HepG2 (cell line): ENCODE results near the gene STRA6. TPM values are rescaled to one million over a fixed set of nuclear protein-coding genes. Genes with fewer than 3 reads are reported as not detected.

Experiments used
- ATAC-seq: fragments of 200-7000 bp; cut with Tn5 transposase; 3 replicates; pipeline ENCODE4 v1.9.1; 2020; ENCODE audit warnings: mild to moderate bottlenecking, moderate library complexity
- BruUV-seq: library from RNA; stranded (reverse); fragments of 400-500 nt; replicated peaks from 2 replicates; lab custom pipeline; 2021; lab: Mats Ljungman, UMichigan
- CTCF ChIA-PET: fragments of 300-600 bp; formaldehyde crosslinking; extraction: SDS; loops from one replicate; lab custom pipeline; 2021; ENCODE audit warnings: low total read pairs, inconsistent platforms, low intra/inter-chr PET ratio; lab: Yijun Ruan, JAX
- POLR2A ChIA-PET: fragments of 350-600 bp; sonication (Branson Sonifier 250); formaldehyde crosslinking; loops from one replicate; lab custom pipeline; 2020; ENCODE audit warnings: antibody characterized with exemption, inconsistent platforms; lab: Yijun Ruan, JAX
- DNase-seq: peaks from one replicate; pipeline ENCODE4 v3.0.0-alpha.2; 2015; ENCODE audit warnings: low spot score
- FAIRE-seq: peaks from 3 replicates; lab custom pipeline; 2011; peaks lifted over from hg19 to GRCh38; lab: Jason Lieb, UNC
- H2AFZ ChIP-seq: one replicate; pipeline ENCODE4 v1.6.1; 2011; ENCODE audit warnings: low read length, inconsistent platforms
- H3K27ac ChIP-seq: fragments of 300-600 bp; 3 replicates; pipeline ENCODE4 v1.8.0; 2011; ENCODE audit warnings: mixed run types, mild to moderate bottlenecking, mixed read lengths, low read length, inconsistent platforms; ENCODE audit not compliant: insufficient read depth; ENCODE audit errors: extremely low read length
- H3K27me3 ChIP-seq, 2 experiments: fragments of 200-600 bp in 1 of 2; 2 replicates in 1 of 2; 3 replicates in 1 of 2; pipeline versions ENCODE4 v1.6.0 to v1.8.0; 2011; ENCODE audit warnings: low read length in 2 of 2, mild to moderate bottlenecking in 2 of 2, moderate library complexity in 2 of 2, inconsistent platforms in 1 of 2; ENCODE audit not compliant: insufficient read depth in 2 of 2, control insufficient read depth in 1 of 2
- H3K36me3 ChIP-seq, 2 experiments: fragments of 200-600 bp in 1 of 2; replicated peaks in 1 of 2; 2 replicates in 1 of 2; 3 replicates in 1 of 2; pipeline versions ENCODE4 v1.5.1 to v1.8.0; 2011; ENCODE audit warnings: low read length in 2 of 2, inconsistent platforms in 1 of 2; ENCODE audit not compliant: insufficient read depth in 2 of 2, control insufficient read depth in 1 of 2
- H3K4me1 ChIP-seq: 2 replicates; pipeline ENCODE4 v1.5.1; 2012; ENCODE audit warnings: low read length, inconsistent platforms; ENCODE audit not compliant: insufficient read depth
- H3K4me2 ChIP-seq: 2 replicates; pipeline ENCODE4 v1.6.0; 2011; ENCODE audit warnings: low read depth, low read length, inconsistent platforms
- H3K4me3 ChIP-seq, 3 experiments: fragments of 200-600 bp in 1 of 3; sonication (generic), shearing (Covaris generic) in 1 of 3; replicated peaks in 1 of 3; 2 replicates each; pipeline ENCODE4 v1.5.1; 2011 to 2016; ENCODE audit warnings: low read length in 3 of 3, inconsistent platforms in 2 of 3, low read depth in 2 of 3, mild to moderate bottlenecking in 2 of 3, control low read depth in 1 of 3, mixed read lengths in 1 of 3; ENCODE audit not compliant: insufficient read depth in 1 of 3
- H3K79me2 ChIP-seq: one replicate; pipeline ENCODE4 v1.6.1; 2011; ENCODE audit warnings: low read length, inconsistent platforms; ENCODE audit not compliant: insufficient read depth
- H3K9ac ChIP-seq: 2 replicates; pipeline ENCODE4 v1.6.0; 2011; ENCODE audit warnings: mild to moderate bottlenecking, low read depth, low read length, inconsistent platforms; ENCODE audit not compliant: insufficient read depth
- H3K9me3 ChIP-seq: 2 replicates; pipeline ENCODE4 v1.5.1; 2012; ENCODE audit warnings: mild to moderate bottlenecking, low read length
- H4K20me1 ChIP-seq: 2 replicates; pipeline ENCODE4 v1.6.0; 2011; ENCODE audit warnings: inconsistent platforms, mild to moderate bottlenecking, low read length, moderate library complexity; ENCODE audit not compliant: insufficient read depth
- EZH2 ChIP-seq: conservative IDR thresholded peaks from 2 replicates; pipeline ENCODE4 v1.6.1; 2012; ENCODE audit warnings: mild to moderate bottlenecking, low read depth, low read length, moderate library complexity
- LCORL ChIP-seq, 2 experiments: fragments of 450-650 bp in 1 of 2; sonication (generic) in 1 of 2; formaldehyde crosslinking in 1 of 2; IDR thresholded peaks; 2 replicates each; pipeline versions ENCODE4 v1.5.0 to v1.6.1; 2017 to 2020; ENCODE audit warnings: antibody characterized with exemption in 1 of 2, missing genetic modification reagents in 1 of 2
- ZNF703 ChIP-seq: sonication (generic); formaldehyde crosslinking; IDR thresholded peaks from 2 replicates; pipeline ENCODE4 v1.5.1; 2020; ENCODE audit warnings: missing genetic modification reagents, mild to moderate bottlenecking, moderate library complexity, borderline replicate concordance
- WGBS: methylation state at CpG from one replicate; pipeline ENCODE4 v1.1.6; 2017; ENCODE audit warnings: low lambda C conversion rate; 5-methylcytosine and 5-hydroxymethylcytosine counted together
- in situ Hi-C: cut with HindIII; loops from 2 replicates; pipeline ENCODE4 v1.10.0; 2017; ENCODE audit warnings: low pct_unique_long_range_greater_than_20kb; ENCODE audit not compliant: extremely low pct_ligation_motif_present
- intact Hi-C: fragments of 100-400 bp; cut with micrococcal nuclease; formaldehyde crosslinking; loops from one replicate; pipeline ENCODE4 v1.10.0; 2022; ENCODE audit not compliant: unreplicated experiment
- polyA plus RNA-seq, 8 experiments: library from polyadenylated mRNA; depleted of rRNA in 3 of 8; stranded (reverse) in 7 of 8; unstranded in 1 of 8; fragments of >200 nt; fragmentation: Illumina TruSeq in 4 of 8; extraction: Trizol in 4 of 8; gene quantifications; 2 replicates each; pipeline versions ENCODE4 v1.2.1 to v1.2.3, GENCODE V29; 2011 to 2016; ENCODE audit warnings: low read depth in 4 of 8, missing spikeins in 1 of 8, mixed read lengths in 1 of 8; ENCODE audit not compliant: insufficient read depth in 1 of 8
- small RNA-seq, 3 experiments: library from RNA; depleted of rRNA; stranded (forward); fragments of <200 nt; gene quantifications; one replicate each; pipeline ENCODE3, GENCODE V24; 2012; ENCODE audit warnings: low read depth in 2 of 3, low replicate concordance in 1 of 3; ENCODE audit not compliant: insufficient read length in 3 of 3, insufficient read depth in 2 of 3
- total RNA-seq, 5 experiments: library from RNA; depleted of rRNA; stranded (reverse); fragments of >200 nt; fragmentation: Illumina TruSeq; extraction: Trizol; gene quantifications; 2 replicates each; pipeline ENCODE4 v1.2.3, GENCODE V29; 2016; ENCODE audit warnings: low read depth in 1 of 5

The STRA6 gene
- total and polyA plus RNA-seq, 2 of the 13 experiments (the other 11 are each of a cell fraction or from before 2014, with no cell fraction given): 1.6 to 2.1 TPM

DNA sequence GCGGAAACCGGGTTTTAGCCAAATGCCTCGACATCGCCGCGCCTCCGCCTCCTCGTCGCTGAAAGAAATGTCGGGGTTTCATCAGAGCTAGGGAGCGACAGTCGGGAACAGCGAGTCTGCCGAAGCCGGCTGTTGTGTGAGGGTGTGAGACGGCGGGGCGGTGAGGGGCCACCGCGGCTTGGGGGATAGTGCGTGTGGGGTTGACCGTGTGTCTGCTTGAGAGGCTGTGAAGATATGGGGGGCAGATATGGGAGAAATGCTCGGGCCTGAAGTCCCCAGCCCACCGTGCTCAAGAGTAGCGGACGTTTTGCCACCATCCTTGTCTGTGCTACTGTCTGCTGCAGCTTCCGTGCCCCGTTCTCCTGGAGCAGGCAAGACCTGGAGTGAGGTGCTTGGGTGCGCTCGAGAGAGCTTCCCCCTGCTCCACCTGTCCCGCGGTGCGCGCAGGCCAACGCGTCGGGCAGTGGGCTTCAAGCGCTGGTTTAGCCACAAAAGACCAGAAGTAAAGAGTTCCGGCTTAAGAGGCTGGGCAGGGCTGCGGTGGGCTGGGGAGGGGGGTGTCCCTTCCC, 72.9 kb downstream of the STRA6 start:
- Histone ChIP-seq H3K9ac (no peak overlapping the region), H3K27me3 (peaks cover 10 to 53% of the 10 kb centered on the region in 2 experiments; a peak in 4 of 5 replicates), H3K4me2 (no peak overlapping the region), H3K27ac (no peak overlapping the region), H3K4me3 (no peak overlapping the region), H2AFZ (no peak overlapping the region), H4K20me1 (0 out of 2 replicates have a peak, but pooled peaks cover 2% of the 10 kb centered on the region), H3K9me3 (no peaks in the 10 kb centered on the region), H3K79me2 (no peaks in the 10 kb centered on the region), H3K4me1 (no peaks in the 10 kb centered on the region), H3K36me3 (no peaks in the 10 kb centered on the region)
- in situ Hi-C loops (loop anchor here (5.0 kb wide), 1 partner anchor 178 kb away; no protein-coding TSS in a partner anchor), intact Hi-C loops (no loop called here)
- no peak for ATAC-seq
- TF ChIP-seq EZH2 (peak; percentile 86), LCORL (IDR thresholded peaks at IDR 0.05) (no peak), LCORL (CRISPR knock-in tag; IDR thresholded peaks at IDR 0.05) (no peak), ZNF703 (CRISPR knock-in tag) (no peak)
- ChIA-PET POLR2A (no interaction called here), CTCF (no interaction called here)
- WGBS: 15% methylated on average over 21 of the region's 40 CpGs
- no peak for FAIRE-seq
- DNase-seq: no peak
- no TSS peak for BruUV-seq

Small RNA genes lying within 50 kb of the gene (small RNA-seq; reads per million reads assigned to genes)
- 0 reads per million in 3 experiments for gene RF00017

Other genes starting within 250 kb of the STRA6 start
- 2.7 and 3.7 TPM in 2 replicates for gene STOML1, start 210.5 kb downstream of the STRA6 start, total RNA-seq (2016; rRNA removed; fragmentation: Illumina TruSeq; extraction: Trizol)
- 3.5 TPM in 2 replicates for gene STOML1, start 210.5 kb downstream of the STRA6 start, polyA plus RNA-seq (2011; rRNA removed)
- gene PML, start 208.1 kb downstream of the STRA6 start, total RNA-seq (2016; rRNA removed; fragmentation: Illumina TruSeq; extraction: Trizol): 2.9 and 3.9 TPM in 2 replicates
- gene PML, start 208.1 kb downstream of the STRA6 start, polyA plus RNA-seq (2011; rRNA removed): 2.9 and 3.9 TPM in 2 replicates
- 0.04 TPM in 1 of 2 replicates, not detected in the other for gene GOLGA6A, start 120.2 kb downstream of the STRA6 start, total RNA-seq (2016; rRNA removed; fragmentation: Illumina TruSeq; extraction: Trizol)
- gene GOLGA6A, start 120.2 kb downstream of the STRA6 start, polyA plus RNA-seq (2011; rRNA removed): 0.22 TPM in 1 of 2 replicates, not detected in the other
- not detected in 2 replicates for gene ISLR2, start 72.2 kb downstream of the STRA6 start, total RNA-seq (2016; rRNA removed; fragmentation: Illumina TruSeq; extraction: Trizol)
- not detected in 2 replicates for gene ISLR2, start 72.2 kb downstream of the STRA6 start, polyA plus RNA-seq (2011; rRNA removed)
- gene ISLR, start 29.1 kb downstream of the STRA6 start, total RNA-seq (2016; rRNA removed; fragmentation: Illumina TruSeq; extraction: Trizol): not detected in 2 replicates
- gene ISLR, start 29.1 kb downstream of the STRA6 start, polyA plus RNA-seq (2011; rRNA removed): not detected in 2 replicates
- not detected in 2 replicates for gene CCDC33, start 33.5 kb upstream of the STRA6 start, total RNA-seq (2016; rRNA removed; fragmentation: Illumina TruSeq; extraction: Trizol)
- 0.08 and 0.30 TPM in 2 replicates for gene CCDC33, start 33.5 kb upstream of the STRA6 start, polyA plus RNA-seq (2011; rRNA removed)
- 0.66 and 0.86 TPM in 2 replicates for gene CYP11A1, start 164.9 kb upstream of the STRA6 start, total RNA-seq (2016; rRNA removed; fragmentation: Illumina TruSeq; extraction: Trizol)
- 0.92 and 1.4 TPM in 2 replicates for gene CYP11A1, start 164.9 kb upstream of the STRA6 start, polyA plus RNA-seq (2011; rRNA removed)
- 7.1 and 15.8 TPM in 2 replicates for gene SEMA7A, start 231.2 kb upstream of the STRA6 start, total RNA-seq (2016; rRNA removed; fragmentation: Illumina TruSeq; extraction: Trizol)
- gene SEMA7A, start 231.2 kb upstream of the STRA6 start, polyA plus RNA-seq (2011; rRNA removed): 9.0 and 11.3 TPM in 2 replicates